ENCODE measurements around the gene UBN2.
A peak's percentile ranks its signal among the peaks of the same experiment; 100 is the strongest.
"Not testable (repeated sequence)": the region's sequence is repeated elsewhere in the genome, so short reads cannot be mapped to it uniquely, and the experiment has no call there.

The UBN2 gene
- total RNA-seq, result 27.5 to 47.7 reads per million in 2 donors

DNA sequence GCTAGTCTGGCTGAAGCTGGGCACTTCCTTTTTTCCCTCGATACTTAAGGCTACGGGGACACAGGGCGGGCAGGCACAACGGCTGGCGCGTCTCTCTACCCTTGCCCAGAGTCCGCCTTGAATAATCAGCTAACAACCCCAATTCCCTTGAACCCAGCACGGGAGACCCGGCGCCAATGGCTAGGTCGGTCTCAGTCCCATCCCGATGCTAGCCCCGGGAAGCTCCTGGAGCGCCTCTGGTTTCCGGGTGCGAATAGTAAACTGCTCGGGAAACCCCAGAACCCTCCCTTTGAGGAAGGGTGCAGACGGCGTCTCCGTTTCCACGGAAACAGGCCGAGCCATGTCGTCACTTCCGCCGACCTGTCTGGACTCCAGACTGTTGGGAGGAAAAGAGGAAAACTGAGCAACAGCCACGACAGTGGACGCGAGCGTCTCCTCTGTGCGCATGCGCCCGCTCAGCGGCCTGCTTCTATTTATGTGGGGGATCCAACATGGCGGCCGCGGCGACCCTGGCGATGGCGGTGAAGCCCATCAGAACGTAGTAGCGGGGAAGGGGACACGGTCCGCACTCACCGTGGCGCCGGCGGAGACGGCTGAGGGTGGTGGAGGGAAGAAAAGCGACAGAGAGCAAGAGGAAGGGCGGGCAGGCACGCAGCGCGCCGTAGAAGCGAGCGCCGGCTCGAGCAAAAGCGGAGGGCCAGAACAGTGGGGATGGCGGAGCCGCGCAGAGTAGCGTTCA, at the start of gene UBN2:
TSS of gene UBN2 (plus strand) at position 464 of the 739 bp plus-strand sequence. CDS start at position 712, 248 bp downstream.
- DNase-seq, result peak; percentile 79

- no peak for DNase-seq
Observed at GRCh38 chr7:139181404-139181803, 49.6 kb upstream of the UBN2 start.

- no peak for DNase-seq
Observed at GRCh38 chr7:139182363-139182762, 48.7 kb upstream of the UBN2 start.

GRCh38 chr7:139183251-139183650, 47.8 kb upstream of the UBN2 start:
- no peak for DNase-seq

GRCh38 chr7:139183878-139184338, 47.1 kb upstream of the UBN2 start:
- no peak for DNase-seq

- no peak for DNase-seq
Observed at GRCh38 chr7:139186146-139186545, 44.9 kb upstream of the UBN2 start.

DNA sequence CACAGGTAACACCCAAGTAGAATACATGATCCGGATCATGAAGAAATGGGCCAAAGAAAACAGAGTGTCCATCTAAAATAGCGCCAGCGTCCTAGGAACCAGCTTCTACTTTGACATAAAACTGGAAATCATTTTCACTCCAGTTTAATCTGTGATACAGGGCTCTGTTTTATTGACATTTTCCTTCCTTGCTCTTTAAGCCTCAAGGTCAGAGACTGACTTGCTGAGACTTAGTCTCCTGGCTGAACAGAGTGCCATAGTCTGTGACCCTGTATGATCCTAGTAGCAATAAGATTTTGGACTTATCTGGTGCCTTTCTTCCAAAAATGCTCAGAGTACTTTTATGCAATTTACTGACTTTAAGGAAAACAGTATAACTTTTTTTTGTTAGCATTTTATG, 41.7 kb upstream of the UBN2 start:
- no peak for DNase-seq

DNA sequence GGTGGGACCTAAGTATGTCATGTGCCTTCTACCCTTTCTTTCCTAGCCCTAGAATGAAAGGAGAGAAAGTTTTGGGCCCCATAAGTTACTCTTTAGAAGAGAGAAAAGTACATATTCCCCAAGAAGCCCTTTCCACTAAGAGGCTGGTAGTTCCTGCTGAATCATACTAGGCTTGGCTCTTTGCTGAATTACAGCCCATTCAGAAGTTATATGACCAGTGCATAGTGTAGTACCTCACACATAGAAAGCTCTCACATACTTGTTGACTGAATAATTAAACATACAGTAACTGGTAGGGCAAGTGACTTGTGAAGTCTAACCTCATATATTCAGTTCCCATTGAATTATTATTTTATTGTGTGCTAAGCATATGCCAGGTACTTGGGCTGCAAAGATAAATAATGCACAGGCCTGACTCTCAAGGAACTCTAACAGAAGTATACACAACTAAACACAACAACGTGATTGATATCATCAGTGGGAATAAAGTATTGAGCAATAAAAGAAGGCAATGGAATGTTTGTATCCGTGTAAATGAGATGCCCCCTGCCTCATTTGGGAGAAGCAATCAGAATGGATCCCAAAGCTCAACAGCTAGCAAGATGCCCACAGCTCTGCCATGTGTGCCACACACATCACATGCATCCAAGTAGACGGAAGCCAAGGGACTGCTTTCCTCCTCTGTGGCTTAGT, 38.9 kb upstream of the UBN2 start:
- no peak for DNase-seq

DNA sequence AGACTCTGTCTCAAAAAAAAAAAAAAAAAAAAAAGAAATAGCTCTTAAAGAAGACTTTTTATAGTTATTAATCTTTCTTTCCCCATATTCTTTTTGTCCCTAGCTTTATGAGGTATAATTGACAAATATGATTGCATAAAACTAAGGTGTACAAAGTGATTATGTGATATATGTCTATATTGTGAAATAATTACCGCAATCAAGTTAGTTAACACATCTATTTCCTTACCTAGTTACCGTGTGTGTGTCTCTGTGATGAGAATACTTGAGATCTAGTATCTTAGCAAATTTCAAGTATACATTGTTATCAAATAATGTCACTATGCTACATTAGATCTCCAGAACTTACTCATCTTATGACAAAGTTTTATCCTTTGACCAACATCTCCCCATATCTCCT, 30.7 kb upstream of the UBN2 start:
- DNase-seq, result no peak

GRCh38 chr7:139203992-139204391, 27.0 kb upstream of the UBN2 start:
- no peak for DNase-seq

- no peak for DNase-seq
Observed at GRCh38 chr7:139205843-139206242, 25.2 kb upstream of the UBN2 start.

DNA sequence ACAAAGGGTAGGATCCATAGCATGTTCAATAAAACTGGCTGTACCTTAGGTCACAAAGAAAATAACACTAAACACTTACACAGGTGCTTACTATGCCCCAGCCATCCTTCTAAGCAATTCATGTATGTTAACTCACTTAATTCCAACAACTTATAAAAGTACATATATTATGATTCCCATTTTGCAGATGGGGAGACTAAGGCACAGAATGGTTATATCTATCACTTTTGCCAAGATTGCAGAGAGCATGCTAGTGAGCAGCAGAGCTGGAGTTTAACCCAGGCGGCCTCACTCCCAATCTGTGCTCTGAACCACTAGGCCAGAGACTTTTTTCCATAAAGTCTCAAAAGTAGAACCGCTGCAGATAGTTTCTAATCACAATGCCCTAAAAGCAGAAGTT, 18.9 kb upstream of the UBN2 start:
- DNase-seq, result no peak

- not testable (repeated sequence) for DNase-seq
Observed at GRCh38 chr7:139213489-139213888, 17.5 kb upstream of the UBN2 start.

DNA sequence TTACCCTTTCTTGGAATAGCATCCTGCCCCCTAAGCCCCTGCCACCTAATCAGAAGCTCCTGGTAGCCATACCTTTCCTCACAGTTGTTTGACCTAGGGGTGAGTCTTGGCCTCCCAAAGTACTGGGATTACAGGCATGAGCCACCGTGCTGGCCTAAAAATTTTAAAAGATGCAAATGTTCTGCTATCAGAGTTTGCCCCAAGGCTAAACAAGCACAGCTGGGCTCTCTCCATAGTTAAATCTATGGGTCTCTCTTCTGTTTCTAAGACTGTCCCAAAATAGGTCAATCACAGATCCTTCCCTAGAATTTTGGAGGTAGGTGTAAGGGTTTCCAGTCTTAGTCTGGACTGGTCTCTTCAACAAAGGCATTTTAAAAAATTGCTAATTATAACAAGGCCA, 12.9 kb upstream of the UBN2 start:
- DNase-seq, result no peak

DNA sequence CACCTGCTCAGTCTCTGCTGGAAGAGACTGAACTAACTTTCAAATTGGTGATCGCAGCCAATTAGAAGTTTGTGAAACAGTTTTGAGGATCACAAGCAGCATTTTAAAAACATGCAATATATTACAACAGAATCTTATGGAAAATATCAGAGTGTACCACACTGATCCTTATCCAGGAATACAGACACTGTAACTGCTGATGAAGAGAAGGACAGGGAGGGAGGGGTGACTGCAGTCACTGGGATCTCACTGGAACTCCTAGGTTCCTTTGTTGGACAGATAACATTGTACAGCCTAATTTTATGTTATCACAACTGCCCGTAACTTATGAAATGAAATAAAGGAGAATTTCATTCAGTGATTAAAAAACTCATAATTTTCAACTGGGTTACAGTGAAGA, 6.8 kb upstream of the UBN2 start:
- DNase-seq, result no peak

DNA sequence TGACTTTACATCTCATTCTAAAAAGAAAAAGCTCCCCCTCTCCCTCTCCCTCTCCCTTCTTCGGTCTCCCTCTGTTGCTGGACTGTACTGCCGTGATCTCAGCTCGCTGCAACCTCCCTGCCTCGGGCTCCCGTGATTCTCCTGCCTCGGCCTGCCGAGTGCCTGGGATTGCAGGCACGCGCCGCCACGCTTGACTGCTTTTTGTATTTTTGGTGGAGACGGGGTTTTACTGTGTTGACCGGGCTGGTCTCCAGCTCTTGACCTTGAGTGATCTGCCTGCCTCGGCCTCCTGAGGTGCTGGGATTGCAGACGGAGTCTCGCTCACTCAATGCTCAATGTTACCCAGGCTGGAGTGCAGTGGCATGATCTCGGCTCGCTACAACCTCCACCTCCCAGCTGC, 6.2 kb upstream of the UBN2 start:
- DNase-seq, result not testable (repeated sequence)

GRCh38 chr7:139225286-139226157, 5.5 kb upstream of the UBN2 start:
- DNase-seq, result not testable (repeated sequence)

DNA sequence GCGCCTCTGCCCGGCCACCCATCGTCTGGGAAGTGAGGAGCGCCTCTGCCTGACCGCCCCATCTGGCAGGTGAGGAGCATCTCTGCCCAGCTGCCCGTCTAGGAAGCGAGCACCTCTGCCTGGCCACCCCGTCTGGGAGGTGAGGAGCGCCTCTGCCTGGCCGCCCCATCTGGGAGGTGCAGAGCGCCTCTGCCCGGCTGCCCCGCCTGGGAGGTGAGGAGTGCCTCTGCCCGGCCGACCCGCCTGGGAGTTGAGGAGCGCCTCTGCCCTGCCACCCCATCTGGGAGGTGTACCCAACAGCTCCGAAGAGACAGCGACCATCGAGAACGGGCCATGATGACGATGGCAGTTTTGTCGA, 4.9 kb upstream of the UBN2 start:
- DNase-seq, result not testable (repeated sequence)

GRCh38 chr7:139226988-139227488, 4.0 kb upstream of the UBN2 start:
- DNase-seq, result not testable (repeated sequence)

GRCh38 chr7:139230023-139230422, 1.0 kb upstream of the UBN2 start:
- DNase-seq, result no peak

DNA sequence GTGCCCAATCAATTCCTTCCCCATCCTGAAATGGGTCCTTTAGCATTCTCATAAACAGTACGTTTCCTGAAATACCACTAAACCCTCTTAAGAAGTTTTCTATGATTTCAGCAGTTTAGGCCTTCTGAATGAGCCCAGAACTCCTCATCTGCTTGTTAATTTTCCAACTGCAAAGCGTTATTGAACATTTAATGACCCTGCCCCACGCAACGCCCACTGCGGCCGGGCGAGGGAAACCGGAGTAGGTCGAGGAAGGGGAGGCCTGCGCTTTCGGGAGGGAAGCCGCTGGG, 608 bp upstream of the UBN2 start:
- no peak for DNase-seq

- DNase-seq, result peak; percentile 15
Observed at GRCh38 chr7:139231513-139232376, 708 bp downstream of the UBN2 start.

GRCh38 chr7:139232377-139232717, 1.3 kb downstream of the UBN2 start:
- no peak for DNase-seq

Measured in T-helper 9 cell (primary cell).